ENCODE data around the gene ENPP5. TPM values are rescaled to one million over a fixed set of nuclear protein-coding genes. Genes with fewer than 3 reads are reported as not detected.

ENPP5 gene
- total RNA-seq, 1 donor from 2014 or later: 13.6 TPM

DNA sequence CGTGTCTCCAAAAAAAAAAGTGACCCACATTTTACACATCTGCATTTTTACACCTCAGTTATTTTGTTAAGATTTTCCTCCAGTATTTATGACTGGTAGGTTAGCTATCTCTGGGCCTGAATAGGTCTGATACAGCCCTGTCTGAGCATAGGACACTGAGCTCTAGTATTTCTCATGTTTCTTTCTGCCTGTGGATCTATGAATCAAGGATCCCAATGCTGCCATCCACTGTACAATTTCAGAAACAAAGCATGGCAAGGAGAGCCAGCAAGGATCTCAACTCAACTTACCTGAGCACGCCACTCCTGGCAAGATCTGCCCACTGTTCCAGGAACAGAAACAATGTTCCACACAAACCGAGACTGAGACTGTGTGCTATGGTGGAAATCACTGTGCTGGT lies 36.4 kb upstream of the ENPP5 start:
- peaks cover 7% of the 10 kb centered on the region for H3K9me3 Mint-ChIP-seq (ENCODE audit: low read depth)
- no peak for DNase-seq (ENCODE audit: low spot score, unreplicated experiment)
- H3K4me3 Mint-ChIP-seq (ENCODE audit: low read depth): no peak overlapping the region
- TF ChIP-seq, protein P1, sequence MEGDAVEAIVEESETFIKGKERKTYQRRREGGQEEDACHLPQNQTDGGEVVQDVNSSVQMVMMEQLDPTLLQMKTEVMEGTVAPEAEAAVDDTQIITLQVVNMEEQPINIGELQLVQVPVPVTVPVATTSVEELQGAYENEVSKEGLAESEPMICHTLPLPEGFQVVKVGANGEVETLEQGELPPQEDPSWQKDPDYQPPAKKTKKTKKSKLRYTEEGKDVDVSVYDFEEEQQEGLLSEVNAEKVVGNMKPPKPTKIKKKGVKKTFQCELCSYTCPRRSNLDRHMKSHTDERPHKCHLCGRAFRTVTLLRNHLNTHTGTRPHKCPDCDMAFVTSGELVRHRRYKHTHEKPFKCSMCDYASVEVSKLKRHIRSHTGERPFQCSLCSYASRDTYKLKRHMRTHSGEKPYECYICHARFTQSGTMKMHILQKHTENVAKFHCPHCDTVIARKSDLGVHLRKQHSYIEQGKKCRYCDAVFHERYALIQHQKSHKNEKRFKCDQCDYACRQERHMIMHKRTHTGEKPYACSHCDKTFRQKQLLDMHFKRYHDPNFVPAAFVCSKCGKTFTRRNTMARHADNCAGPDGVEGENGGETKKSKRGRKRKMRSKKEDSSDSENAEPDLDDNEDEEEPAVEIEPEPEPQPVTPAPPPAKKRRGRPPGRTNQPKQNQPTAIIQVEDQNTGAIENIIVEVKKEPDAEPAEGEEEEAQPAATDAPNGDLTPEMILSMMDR (IDR thresholded peaks at IDR 0.05; ENCODE audit: unreplicated experiment): no peak
- H3K4me1 Mint-ChIP-seq (ENCODE audit: low read depth): peaks cover 1% of the 10 kb centered on the region
- H3K36me3 Mint-ChIP-seq (ENCODE audit: insufficient read depth): peaks cover 1% of the 10 kb centered on the region
- peaks cover 3% of the 10 kb centered on the region for H3K27me3 Mint-ChIP-seq
- no peak overlapping the region for H3K27ac Mint-ChIP-seq

- TF ChIP-seq, protein P1 (IDR thresholded peaks at IDR 0.05; ENCODE audit: unreplicated experiment): no peak
- Mint-ChIP-seq H3K27ac (no peak overlapping the region), H3K27me3 (peaks cover 3% of the 10 kb centered on the region), H3K4me1 (ENCODE audit: low read depth) (no peaks in the 10 kb centered on the region), H3K9me3 (ENCODE audit: low read depth) (peaks cover 4% of the 10 kb centered on the region), H3K4me3 (ENCODE audit: low read depth) (no peak overlapping the region), H3K36me3 (ENCODE audit: insufficient read depth) (no peaks in the 10 kb centered on the region)
- DNase-seq (ENCODE audit: low spot score, unreplicated experiment): no peak
Measured at GRCh38 chr6:46204880-46205650, 34.3 kb upstream of the ENPP5 start.

- H3K4me1 Mint-ChIP-seq (ENCODE audit: low read depth): no peaks in the 10 kb centered on the region
- DNase-seq (ENCODE audit: low spot score, unreplicated experiment): no peak
- TF ChIP-seq, protein P1 (IDR thresholded peaks at IDR 0.05; ENCODE audit: unreplicated experiment): no peak
- peaks cover 3% of the 10 kb centered on the region for H3K27me3 Mint-ChIP-seq
- H3K4me3 Mint-ChIP-seq (ENCODE audit: low read depth): no peak overlapping the region
- peaks cover 4% of the 10 kb centered on the region for H3K9me3 Mint-ChIP-seq (ENCODE audit: low read depth)
- H3K36me3 Mint-ChIP-seq (ENCODE audit: insufficient read depth): no peaks in the 10 kb centered on the region
- no peak overlapping the region for H3K27ac Mint-ChIP-seq
Measured at GRCh38 chr6:46203391-46204177, 32.8 kb upstream of the ENPP5 start.

DNA sequence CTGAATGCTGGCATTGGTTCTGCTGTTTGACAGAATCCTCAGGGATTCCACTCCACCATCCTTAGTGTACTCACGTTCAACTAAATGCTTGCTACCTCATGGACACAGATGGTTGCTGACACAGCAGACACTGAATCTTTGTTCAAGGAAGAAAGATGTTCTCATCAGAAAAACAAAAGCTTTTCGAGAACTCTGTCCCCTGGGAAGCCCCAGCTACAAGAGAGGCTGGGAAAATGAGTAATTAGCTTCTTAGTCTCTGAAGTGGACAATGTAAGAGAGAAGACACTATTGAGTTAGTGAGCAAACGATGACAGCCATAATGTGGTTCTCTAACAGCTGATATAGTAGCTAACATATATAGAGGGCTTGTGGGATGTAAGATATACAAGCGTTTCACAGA lies 30.9 kb upstream of the ENPP5 start:
- no peaks in the 10 kb centered on the region for H3K36me3 Mint-ChIP-seq (ENCODE audit: insufficient read depth)
- TF ChIP-seq, protein P1 (IDR thresholded peaks at IDR 0.05; ENCODE audit: unreplicated experiment): no peak
- H3K27me3 Mint-ChIP-seq: no peaks in the 10 kb centered on the region
- H3K4me3 Mint-ChIP-seq (ENCODE audit: low read depth): no peak overlapping the region
- no peak for DNase-seq (ENCODE audit: low spot score, unreplicated experiment)
- H3K27ac Mint-ChIP-seq: no peak overlapping the region
- H3K4me1 Mint-ChIP-seq (ENCODE audit: low read depth): no peaks in the 10 kb centered on the region
- peaks cover 4% of the 10 kb centered on the region for H3K9me3 Mint-ChIP-seq (ENCODE audit: low read depth)

DNA sequence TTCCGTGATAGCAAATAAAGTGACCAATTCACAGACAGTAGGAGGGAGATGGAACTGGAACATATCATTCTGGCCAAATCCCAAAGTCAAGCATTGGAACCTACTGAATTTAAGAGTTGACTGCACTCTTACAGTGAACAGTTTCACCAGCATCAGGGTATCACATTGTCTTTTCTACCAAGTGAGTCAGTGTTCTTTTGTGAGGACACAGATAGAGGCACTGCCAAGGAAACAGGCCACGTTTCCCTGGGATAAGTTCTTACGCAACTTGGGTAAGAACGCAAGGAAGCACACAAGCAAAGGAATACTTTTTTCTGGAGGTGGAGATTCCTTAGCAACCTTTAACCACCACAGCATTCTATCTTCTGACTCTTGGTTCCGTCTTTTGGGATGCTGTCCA lies 28.6 kb upstream of the ENPP5 start:
- H3K4me1 Mint-ChIP-seq (ENCODE audit: low read depth): no peaks in the 10 kb centered on the region
- H3K27ac Mint-ChIP-seq: no peak overlapping the region
- H3K4me3 Mint-ChIP-seq (ENCODE audit: low read depth): no peak overlapping the region
- TF ChIP-seq, protein P1 (IDR thresholded peaks at IDR 0.05; ENCODE audit: unreplicated experiment): no peak
- H3K27me3 Mint-ChIP-seq: no peaks in the 10 kb centered on the region
- DNase-seq (ENCODE audit: low spot score, unreplicated experiment): no peak
- peaks cover 4% of the 10 kb centered on the region for H3K9me3 Mint-ChIP-seq (ENCODE audit: low read depth)
- H3K36me3 Mint-ChIP-seq (ENCODE audit: insufficient read depth): no peaks in the 10 kb centered on the region

Measured in progenitor cell of endocrine pancreas (in vitro differentiated cells).